ENCODE data around the gene SUPV3L1. TPM values are rescaled to one million over a fixed set of nuclear protein-coding genes. Genes with fewer than 3 reads are reported as not detected.
A peak's percentile ranks its signal among the peaks of the same experiment; 100 is the strongest.

SUPV3L1 gene
- total RNA-seq, 1 donor from 2014 or later: 46.6 TPM

- no peak for FAIRE-seq
- no peak for TF ChIP-seq CTCF (IDR thresholded peaks at IDR 0.05; ENCODE audit: insufficient read depth, low read length, severe bottlenecking)
- Histone ChIP-seq H3K27me3 (ENCODE audit: control insufficient read depth, insufficient read depth, low read length) (no peaks in the 10 kb centered on the region), H3K36me3 (ENCODE audit: control insufficient read depth, insufficient read depth, low read length) (no peaks in the 10 kb centered on the region), H3K4me3 (ENCODE audit: low read depth, low read length) (no peak overlapping the region)
- DNase-seq (ENCODE audit: low read depth): no peak
Observed at GRCh38 chr10:69240455-69240854, 60.4 kb downstream of the SUPV3L1 start.

GRCh38 chr10:69241575-69241974, 61.5 kb downstream of the SUPV3L1 start:
- no peak for TF ChIP-seq CTCF (IDR thresholded peaks at IDR 0.05; ENCODE audit: insufficient read depth, low read length, severe bottlenecking)
- Histone ChIP-seq H3K36me3 (ENCODE audit: control insufficient read depth, insufficient read depth, low read length) (no peaks in the 10 kb centered on the region), H3K27me3 (ENCODE audit: control insufficient read depth, insufficient read depth, low read length) (no peaks in the 10 kb centered on the region), H3K4me3 (ENCODE audit: low read depth, low read length) (no peak overlapping the region)
- FAIRE-seq (no peak), DNase-seq (ENCODE audit: low read depth) (no peak)

GRCh38 chr10:69242040-69242851, 62.2 kb downstream of the SUPV3L1 start:
- no peak for DNase-seq (ENCODE audit: low read depth)
- TF ChIP-seq CTCF (IDR thresholded peaks at IDR 0.05; ENCODE audit: insufficient read depth, low read length, severe bottlenecking): no peak
- Histone ChIP-seq H3K4me3 (ENCODE audit: low read depth, low read length) (no peak overlapping the region), H3K36me3 (ENCODE audit: control insufficient read depth, insufficient read depth, low read length) (no peaks in the 10 kb centered on the region), H3K27me3 (ENCODE audit: control insufficient read depth, insufficient read depth, low read length) (no peaks in the 10 kb centered on the region)
- FAIRE-seq: no peak

- no peak for TF ChIP-seq CTCF (IDR thresholded peaks at IDR 0.05; ENCODE audit: insufficient read depth, low read length, severe bottlenecking)
- DNase-seq (ENCODE audit: low read depth): no peak
- H3K27me3 ChIP-seq (ENCODE audit: control insufficient read depth, insufficient read depth, low read length): no peaks in the 10 kb centered on the region
- H3K4me3 ChIP-seq (ENCODE audit: low read depth, low read length): no peak overlapping the region
- no peaks in the 10 kb centered on the region for H3K36me3 ChIP-seq (ENCODE audit: control insufficient read depth, insufficient read depth, low read length)
- no peak for FAIRE-seq
Observed at GRCh38 chr10:69242852-69243212, 62.8 kb downstream of the SUPV3L1 start.

GRCh38 chr10:69243817-69244216, 63.8 kb downstream of the SUPV3L1 start:
- Histone ChIP-seq H3K4me3 (ENCODE audit: low read depth, low read length) (no peak overlapping the region), H3K27me3 (ENCODE audit: control insufficient read depth, insufficient read depth, low read length) (no peaks in the 10 kb centered on the region), H3K36me3 (ENCODE audit: control insufficient read depth, insufficient read depth, low read length) (no peaks in the 10 kb centered on the region)
- DNase-seq (ENCODE audit: low read depth) (no peak), FAIRE-seq (no peak)
- no peak for TF ChIP-seq CTCF (IDR thresholded peaks at IDR 0.05; ENCODE audit: insufficient read depth, low read length, severe bottlenecking)

GRCh38 chr10:69246036-69246435, 66.0 kb downstream of the SUPV3L1 start:
- Histone ChIP-seq H3K27me3 (ENCODE audit: control insufficient read depth, insufficient read depth, low read length) (no peaks in the 10 kb centered on the region), H3K36me3 (ENCODE audit: control insufficient read depth, insufficient read depth, low read length) (no peaks in the 10 kb centered on the region), H3K4me3 (ENCODE audit: low read depth, low read length) (no peak overlapping the region)
- TF ChIP-seq CTCF (IDR thresholded peaks at IDR 0.05; ENCODE audit: insufficient read depth, low read length, severe bottlenecking): no peak
- no peak for DNase-seq (ENCODE audit: low read depth)
- FAIRE-seq: peak; percentile 36

All from bronchial epithelial cell (primary cell).